ENCODE data around the gene LRBA.
"Not testable (repeated sequence)": the region's sequence is repeated elsewhere in the genome, so short reads cannot be mapped to it uniquely, and the experiment has no call there.

Gene LRBA

DNA sequence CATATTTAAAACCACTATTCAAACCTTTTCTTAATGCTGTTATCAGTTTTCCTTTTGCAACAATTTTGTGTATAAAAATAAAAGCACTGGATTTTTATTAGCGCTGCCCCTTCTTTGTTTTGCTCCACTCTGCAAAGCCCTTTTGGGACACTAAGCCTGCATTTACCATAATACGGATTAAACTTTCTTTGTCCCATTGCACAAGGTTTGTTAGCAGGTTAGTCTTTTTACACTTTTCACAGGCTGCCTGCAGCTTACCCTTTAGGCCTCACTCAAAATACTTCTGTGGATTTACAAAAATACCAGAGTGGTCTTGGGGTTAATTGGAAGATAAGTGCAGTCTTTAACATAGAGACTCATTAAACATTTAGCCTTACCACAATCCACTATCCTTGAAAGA, 468.8 kb downstream of the LRBA start:
- in situ Hi-C loops (cut with MboI; ENCODE audit: low pct_unique_long_range_greater_than_20kb, low sequenced_read_pairs, unreplicated experiment) = no loop called here
- DNase-seq (ENCODE audit: low spot score) = no peak
- TF ChIP-seq, protein P1, sequence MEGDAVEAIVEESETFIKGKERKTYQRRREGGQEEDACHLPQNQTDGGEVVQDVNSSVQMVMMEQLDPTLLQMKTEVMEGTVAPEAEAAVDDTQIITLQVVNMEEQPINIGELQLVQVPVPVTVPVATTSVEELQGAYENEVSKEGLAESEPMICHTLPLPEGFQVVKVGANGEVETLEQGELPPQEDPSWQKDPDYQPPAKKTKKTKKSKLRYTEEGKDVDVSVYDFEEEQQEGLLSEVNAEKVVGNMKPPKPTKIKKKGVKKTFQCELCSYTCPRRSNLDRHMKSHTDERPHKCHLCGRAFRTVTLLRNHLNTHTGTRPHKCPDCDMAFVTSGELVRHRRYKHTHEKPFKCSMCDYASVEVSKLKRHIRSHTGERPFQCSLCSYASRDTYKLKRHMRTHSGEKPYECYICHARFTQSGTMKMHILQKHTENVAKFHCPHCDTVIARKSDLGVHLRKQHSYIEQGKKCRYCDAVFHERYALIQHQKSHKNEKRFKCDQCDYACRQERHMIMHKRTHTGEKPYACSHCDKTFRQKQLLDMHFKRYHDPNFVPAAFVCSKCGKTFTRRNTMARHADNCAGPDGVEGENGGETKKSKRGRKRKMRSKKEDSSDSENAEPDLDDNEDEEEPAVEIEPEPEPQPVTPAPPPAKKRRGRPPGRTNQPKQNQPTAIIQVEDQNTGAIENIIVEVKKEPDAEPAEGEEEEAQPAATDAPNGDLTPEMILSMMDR (IDR thresholded peaks at IDR 0.05; ENCODE audit: extremely low read depth, insufficient read depth, missing control alignments) = no peak

DNA sequence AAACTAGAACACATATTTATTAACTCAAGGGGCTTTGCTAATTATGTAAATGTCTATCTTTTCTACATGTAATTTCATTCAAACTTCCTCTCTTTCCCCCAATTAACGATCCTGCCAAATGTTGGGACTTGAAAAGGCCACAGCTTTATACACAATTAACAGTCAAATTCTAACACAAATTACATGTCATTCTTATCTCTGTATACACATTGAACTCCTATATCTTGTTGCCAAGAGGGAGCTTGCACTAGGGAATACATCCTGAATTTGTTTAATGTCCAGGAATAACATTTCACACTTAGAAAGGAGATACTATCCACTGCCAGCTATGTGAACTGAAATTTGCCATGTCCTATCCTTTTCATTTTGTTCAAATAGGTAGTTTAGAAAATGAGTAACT, 472.0 kb downstream of the LRBA start:
- no peak for DNase-seq (ENCODE audit: low spot score)
- in situ Hi-C loops (cut with MboI; ENCODE audit: low pct_unique_long_range_greater_than_20kb, low sequenced_read_pairs, unreplicated experiment) = no loop called here
- TF ChIP-seq, protein P1 (IDR thresholded peaks at IDR 0.05; ENCODE audit: extremely low read depth, insufficient read depth, missing control alignments) = no peak

DNA sequence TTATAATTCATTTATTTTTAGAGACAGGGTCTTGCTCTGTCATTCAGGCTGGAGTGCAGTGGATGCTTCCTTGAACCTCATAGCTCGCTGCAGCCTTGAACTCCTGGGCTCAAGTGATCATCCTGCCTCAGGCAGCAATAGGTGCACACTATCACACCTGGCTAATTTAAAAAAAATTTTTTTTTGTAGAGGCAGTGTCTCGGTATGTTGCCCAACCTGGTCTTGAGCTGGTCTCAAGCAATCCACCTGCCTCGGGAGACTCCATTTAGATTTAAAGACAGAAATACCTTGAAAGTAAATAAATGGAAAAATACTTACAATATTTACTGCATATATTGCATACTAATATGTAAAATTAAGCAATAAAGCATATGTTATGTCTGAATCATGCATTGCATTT, 473.4 kb downstream of the LRBA start:
- no peak for DNase-seq (ENCODE audit: low spot score)
- TF ChIP-seq, protein P1 (IDR thresholded peaks at IDR 0.05; ENCODE audit: extremely low read depth, insufficient read depth, missing control alignments) = no peak
- in situ Hi-C loops (cut with MboI; ENCODE audit: low pct_unique_long_range_greater_than_20kb, low sequenced_read_pairs, unreplicated experiment) = no loop called here

DNA sequence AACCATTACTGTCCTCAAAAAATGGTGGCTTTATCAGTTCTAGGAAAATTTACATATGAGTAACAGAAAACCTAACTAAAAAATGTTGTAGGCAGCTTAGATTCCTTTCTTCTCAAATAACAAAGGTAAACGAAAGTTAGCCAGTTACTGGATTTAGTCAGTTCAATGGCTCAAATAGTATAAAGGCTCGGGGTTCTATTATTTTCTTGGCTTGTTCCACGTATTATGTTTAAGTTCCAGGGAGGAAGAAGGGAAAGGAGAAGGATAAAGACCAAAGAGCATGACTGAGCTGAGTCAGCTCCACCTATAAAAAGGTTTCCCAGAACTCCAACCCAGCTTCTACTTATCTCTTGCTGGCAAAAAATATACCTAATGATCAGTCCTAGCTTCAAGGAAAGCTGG, 474.1 kb downstream of the LRBA start:
- TF ChIP-seq, protein P1 (IDR thresholded peaks at IDR 0.05; ENCODE audit: extremely low read depth, insufficient read depth, missing control alignments) = no peak
- no peak for DNase-seq (ENCODE audit: low spot score)
- in situ Hi-C loops (cut with MboI; ENCODE audit: low pct_unique_long_range_greater_than_20kb, low sequenced_read_pairs, unreplicated experiment) = no loop called here

DNA sequence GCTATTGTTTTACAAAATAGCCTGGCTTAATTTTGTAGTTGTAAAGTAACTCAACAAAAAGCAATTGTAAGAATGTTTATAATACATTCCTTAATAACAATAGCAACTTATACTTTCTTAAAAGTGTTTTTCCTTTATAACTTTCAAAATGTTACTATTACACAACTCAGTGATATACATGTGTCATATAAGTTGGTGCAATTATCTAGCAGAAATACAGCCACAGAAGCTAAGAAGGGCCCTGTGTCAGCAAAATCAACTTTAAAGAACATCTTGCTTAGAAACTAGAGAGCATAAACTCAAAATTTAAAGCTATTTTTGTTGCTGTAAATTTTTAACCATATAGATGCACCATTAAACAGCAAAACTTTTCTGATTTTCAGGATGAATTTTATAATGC, 474.5 kb downstream of the LRBA start:
- DNase-seq (ENCODE audit: low spot score) = no peak
- TF ChIP-seq, protein P1 (IDR thresholded peaks at IDR 0.05; ENCODE audit: extremely low read depth, insufficient read depth, missing control alignments) = no peak
- in situ Hi-C loops (cut with MboI; ENCODE audit: low pct_unique_long_range_greater_than_20kb, low sequenced_read_pairs, unreplicated experiment) = no loop called here

DNA sequence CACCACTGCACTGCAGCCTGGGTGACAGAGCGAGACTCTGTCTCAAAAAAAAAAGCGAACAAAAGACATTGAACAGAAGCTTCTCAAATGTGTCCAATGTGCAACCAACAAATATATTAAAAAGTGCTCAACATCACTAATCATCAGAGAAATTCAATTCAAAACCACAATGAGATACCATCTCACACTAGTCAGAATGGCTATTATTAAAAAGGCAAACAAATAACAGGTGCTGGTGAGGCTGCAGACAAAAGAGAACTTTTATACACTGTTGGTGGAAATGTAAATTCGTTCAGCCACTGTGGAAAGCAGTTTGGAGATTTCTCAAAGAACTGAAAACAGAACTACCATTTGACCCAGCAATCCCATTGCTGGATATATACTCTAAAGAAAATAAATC, 477.2 kb downstream of the LRBA start:
- in situ Hi-C loops (cut with MboI; ENCODE audit: low pct_unique_long_range_greater_than_20kb, low sequenced_read_pairs, unreplicated experiment); DNase-seq (ENCODE audit: low spot score): not testable (repeated sequence)

DNA sequence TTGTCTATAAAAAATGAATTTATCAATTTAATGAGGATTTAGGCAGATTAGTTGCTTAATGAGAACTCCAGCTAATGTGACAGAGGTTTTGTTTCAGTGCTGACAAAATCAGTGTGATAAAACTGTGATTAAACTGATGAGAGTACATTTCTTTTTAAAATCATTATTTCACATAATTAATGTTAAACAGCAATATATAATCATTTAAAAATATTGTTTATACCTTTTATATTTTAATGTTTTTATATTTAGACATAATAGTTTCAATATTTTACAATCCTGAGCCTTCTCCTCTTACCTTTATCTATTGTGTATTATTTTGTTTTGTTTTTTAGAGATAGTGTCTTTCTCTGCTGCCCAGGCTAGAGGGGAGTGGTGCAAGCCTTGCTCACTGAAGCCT, 480.3 kb downstream of the LRBA start:
- no peak for DNase-seq (ENCODE audit: low spot score)
- in situ Hi-C loops (cut with MboI; ENCODE audit: low pct_unique_long_range_greater_than_20kb, low sequenced_read_pairs, unreplicated experiment) = no loop called here
- TF ChIP-seq, protein P1 (IDR thresholded peaks at IDR 0.05; ENCODE audit: extremely low read depth, insufficient read depth, missing control alignments) = no peak

Measured in GM13977 (cell line).